G401 (cell line): ENCODE data around the gene MSRB3. TPM values are rescaled to one million over a fixed set of nuclear protein-coding genes. Genes with fewer than 3 reads are reported as not detected.
"Not testable (repeated sequence)": the region's sequence is repeated elsewhere in the genome, so short reads cannot be mapped to it uniquely, and the experiment has no call there.

Experiments used
- DNase-seq: peaks from one replicate; pipeline ENCODE4 v3.0.0-alpha.2; 2015; ENCODE audit warnings: low spot score
- in situ Hi-C: cut with HindIII; loops from 2 replicates; pipeline ENCODE4 v1.10.0; 2016; ENCODE audit warnings: low sequenced_read_pairs, mixed read lengths
- total RNA-seq: library from RNA; depleted of rRNA; stranded (reverse); fragments of >200 nt; shearing (Covaris generic); gene quantifications from 2 replicates; pipeline ENCODE4 v1.2.3, GENCODE V29; 2014

MSRB3 gene
- total RNA-seq, 1 experiment from 2014 or later, result 147 TPM

GRCh38 chr12:65466911-65467310 is 188.4 kb downstream of the MSRB3 start:
- DNase-seq, result no peak
- in situ Hi-C loops, result no loop called here

GRCh38 chr12:65470256-65470655 is 191.8 kb downstream of the MSRB3 start:
- no peak for DNase-seq
- in situ Hi-C loops, result no loop called here

GRCh38 chr12:65472079-65472478 is 193.6 kb downstream of the MSRB3 start:
- no peak for DNase-seq
- in situ Hi-C loops, result no loop called here

DNA sequence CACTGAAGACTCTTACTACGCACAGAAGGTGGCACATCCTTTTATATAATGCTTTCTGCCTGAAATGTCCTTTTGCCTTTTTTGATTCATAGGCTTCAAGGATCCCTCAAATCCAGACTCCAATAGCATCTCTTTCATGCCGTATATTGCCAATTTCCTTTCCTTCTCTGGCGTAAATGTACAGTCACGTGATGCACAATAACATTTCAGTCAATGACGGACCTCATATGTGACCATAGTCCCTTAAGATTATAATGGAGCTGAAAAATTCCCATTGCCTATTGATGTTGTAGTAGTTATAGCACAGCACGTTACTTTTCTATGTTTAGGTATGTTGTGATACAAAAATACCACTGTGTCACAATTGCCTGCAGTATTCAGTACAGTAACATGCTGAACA is 196.3 kb downstream of the MSRB3 start:
- in situ Hi-C loops, result no loop called here
- no peak for DNase-seq

- no peak for DNase-seq
- in situ Hi-C loops, result no loop called here
Measured at GRCh38 chr12:65477721-65478120, 199.2 kb downstream of the MSRB3 start.

DNA sequence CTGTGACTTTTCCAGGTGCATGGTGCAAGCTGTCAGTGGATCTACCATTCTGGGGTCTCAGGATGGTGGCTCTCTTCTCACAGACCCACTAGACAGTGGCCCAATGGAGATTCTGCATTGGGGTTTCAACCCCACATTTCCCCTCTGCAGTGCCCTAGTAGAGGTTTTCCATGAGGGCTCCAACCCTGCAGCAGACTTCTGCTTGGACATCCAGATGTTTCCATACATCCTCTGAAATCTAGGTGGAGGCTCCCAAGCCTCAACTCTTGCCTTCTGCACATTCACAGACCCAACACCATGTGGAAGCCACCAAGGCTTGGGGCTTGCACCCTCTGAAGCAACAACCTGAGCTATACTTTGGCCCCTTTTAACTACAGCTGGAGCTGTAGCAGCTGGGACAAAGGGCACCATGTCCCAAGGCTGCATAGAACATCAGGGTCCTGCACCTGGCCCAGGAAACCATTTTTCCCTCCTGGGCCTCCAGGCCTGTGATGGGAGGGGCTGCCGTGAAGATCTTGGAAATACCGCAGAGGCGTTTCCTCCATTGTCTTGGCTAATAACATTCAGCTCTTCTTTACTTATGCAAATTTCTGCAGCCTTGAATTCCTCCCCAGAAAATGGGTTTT is 205.5 kb downstream of the MSRB3 start:
- in situ Hi-C loops, DNase-seq: not testable (repeated sequence)

DNA sequence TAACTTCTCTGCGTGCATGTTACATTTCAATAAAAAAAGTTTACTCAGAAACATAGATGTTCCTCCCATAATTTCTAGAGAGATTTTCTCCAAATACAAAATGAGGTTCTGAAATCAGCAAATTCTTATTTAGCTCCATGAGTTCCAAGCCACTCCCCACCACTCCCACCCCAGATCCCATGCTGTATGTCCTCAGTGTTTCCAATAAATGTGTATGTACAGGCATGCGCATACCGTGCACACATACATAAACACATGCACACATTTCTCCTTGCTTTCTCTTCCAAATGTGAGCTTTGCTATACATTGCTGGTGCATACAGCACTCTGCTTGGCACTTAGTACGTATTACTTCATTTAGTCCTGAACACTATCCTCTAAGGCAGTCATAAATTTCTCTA is 209.7 kb downstream of the MSRB3 start:
- in situ Hi-C loops, result no loop called here
- no peak for DNase-seq

DNA sequence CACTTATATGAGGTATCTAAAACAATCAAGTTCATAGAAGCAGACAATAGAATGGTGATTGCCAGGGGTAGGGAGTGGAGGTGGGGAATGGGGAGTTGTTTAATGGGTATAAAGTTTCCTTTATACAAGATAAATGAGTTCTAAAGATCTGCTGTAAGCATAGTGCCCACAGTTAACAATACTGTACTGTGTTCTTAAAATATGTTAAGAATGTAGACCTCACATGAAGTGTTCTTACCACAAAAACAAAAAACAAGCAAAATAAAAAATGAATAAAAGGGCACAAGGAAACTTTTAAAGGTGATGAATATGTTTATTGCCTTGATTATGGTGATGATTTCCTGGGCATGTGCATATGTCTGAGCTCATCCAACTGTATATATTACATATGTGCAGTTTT is 211.8 kb downstream of the MSRB3 start:
- in situ Hi-C loops, result no loop called here
- no peak for DNase-seq

DNA sequence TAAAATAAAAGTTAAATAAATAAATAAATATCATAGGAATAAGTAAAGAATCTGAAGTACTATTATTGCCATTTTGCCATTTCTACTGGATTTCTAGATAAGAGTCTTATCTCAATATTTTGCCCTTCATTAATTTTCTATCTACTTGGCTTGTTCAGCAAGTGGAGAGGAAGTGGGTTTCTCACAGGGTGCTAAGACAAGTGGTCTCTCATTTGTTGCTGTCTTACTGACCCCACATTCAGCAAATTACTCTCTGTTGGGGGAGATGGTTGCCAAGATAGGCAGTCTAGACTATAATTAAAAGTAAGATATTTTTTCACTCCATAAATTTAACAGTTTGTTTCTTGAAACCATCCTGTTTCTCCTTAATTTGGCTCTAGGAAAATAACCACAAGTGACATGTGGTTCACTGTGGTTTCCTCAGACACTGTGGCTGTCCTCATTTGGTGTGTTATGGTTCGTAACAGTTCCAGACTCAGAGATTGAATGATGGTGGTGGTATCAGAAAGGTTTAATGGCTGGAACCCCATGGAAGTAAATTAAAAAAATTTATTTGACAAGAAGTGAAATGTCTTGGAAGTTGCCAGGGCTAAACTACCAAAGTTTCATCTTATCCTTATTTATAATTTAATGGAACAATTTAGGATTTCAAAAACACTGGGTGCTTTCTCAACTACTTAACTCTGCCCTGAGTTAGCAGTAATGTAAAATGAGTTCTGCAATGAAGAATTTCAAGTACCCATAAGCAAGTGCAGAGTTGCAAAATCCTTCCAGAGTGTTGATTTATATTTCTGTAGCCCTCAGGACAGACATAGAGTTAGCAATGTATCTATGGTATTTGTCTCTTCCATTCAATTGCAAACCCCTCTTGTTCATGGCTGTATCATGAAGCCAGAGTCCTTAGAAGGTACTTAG is 214.8 kb downstream of the MSRB3 start:
- in situ Hi-C loops, result no loop called here
- no peak for DNase-seq

DNA sequence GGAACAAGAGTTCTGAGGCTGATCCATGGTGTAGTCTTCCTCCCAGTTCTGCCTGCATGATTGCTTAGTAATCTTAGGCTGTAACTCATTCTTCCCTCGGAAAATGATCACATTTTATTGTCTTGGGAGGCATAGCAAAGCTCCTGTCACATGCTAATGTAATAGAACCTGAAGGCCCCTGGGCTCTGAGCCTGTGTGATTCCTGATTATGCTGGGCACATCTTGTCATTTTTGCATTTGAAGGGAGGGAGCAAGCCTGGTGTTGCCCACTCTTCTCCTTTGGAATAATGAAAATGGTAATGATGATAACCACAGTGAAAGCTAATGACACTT is 215.4 kb downstream of the MSRB3 start:
- in situ Hi-C loops, result no loop called here
- no peak for DNase-seq

GRCh38 chr12:65494537-65494936 is 216.1 kb downstream of the MSRB3 start:
- no peak for DNase-seq
- in situ Hi-C loops, result no loop called here

DNA sequence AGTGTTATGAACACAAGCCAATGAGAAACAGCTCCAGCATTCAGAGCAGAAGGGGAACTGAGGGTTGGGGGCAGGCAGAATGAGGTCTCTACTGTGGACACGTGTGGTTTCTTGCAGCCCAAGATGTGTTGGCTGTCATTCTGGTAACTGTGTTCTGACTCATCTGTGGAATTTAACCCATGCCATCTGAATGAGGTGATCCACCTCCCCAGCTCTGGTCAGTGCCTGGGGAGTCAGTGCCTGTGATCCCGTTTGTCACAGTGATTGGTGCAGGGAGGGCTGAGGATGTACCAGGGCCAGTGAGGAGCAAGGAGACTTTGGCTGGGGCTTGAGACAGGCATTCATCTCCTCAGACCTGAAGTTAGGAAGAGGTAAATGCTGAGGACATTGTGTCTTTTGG is 216.8 kb downstream of the MSRB3 start:
- no peak for DNase-seq
- in situ Hi-C loops, result no loop called here

GRCh38 chr12:65496617-65497016 is 218.1 kb downstream of the MSRB3 start:
- in situ Hi-C loops, result no loop called here
- DNase-seq, result no peak

DNA sequence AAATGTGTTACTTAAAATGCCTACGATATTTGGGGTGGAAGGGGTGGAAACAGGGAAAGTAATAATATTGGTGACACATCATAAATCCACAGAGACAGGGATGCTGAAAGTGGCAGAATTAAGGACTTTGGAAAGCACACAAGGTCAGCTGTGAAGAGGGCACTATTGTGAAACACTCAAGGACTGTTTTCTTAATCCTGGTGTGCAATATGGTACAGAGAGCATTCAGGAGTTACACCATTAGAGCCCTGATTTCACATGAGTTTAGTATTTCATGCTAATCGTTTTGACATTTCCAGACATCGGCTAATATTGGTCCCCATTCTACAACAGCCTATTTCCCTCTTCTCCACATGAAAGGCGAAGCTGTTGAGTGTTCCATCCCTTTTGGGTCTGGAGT is 219.2 kb downstream of the MSRB3 start:
- no peak for DNase-seq
- in situ Hi-C loops, result no loop called here

- no peak for DNase-seq
- in situ Hi-C loops, result no loop called here
Measured at GRCh38 chr12:65499167-65499566, 220.7 kb downstream of the MSRB3 start.

DNA sequence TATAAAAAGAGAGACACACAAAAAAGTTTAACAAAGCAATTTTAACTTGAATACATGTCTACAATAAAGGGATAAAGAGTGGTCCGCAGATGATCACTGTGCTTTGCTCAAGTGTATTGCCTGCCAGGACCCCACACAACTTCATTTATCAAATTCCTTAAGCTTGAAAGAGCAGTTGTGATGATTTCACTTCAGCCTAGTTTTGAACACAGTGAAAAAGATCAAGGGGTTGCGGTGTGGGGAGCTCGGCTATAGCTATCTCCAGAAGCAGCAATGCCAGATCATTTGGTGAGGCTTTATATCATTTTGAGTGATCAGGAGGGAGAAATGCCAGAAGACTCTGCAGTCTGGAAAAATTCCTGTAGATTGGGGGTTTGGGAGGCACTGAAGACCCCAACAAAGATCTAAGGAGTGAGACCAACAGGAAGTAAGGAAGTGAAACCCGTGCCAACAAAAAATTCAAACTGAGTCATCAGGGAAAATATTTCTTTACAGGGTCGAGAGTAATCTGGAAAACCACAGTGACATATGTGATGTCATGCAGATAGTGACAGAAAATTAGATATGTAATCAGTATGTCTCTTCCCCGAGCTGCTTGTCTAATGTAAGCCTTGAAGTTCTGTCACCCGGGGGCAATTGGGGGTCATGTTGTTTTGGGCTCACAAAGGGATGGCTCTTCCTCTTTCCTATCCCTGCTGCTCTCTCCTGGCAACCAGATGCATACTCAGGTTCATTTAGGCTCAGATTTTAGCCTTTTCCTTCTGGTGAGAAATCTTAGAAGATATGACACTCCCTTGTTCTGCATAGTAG is 221.8 kb downstream of the MSRB3 start:
- DNase-seq, result no peak
- in situ Hi-C loops, result no loop called here

GRCh38 chr12:65501093-65501621 is 222.7 kb downstream of the MSRB3 start:
- DNase-seq, result peak; percentile 30
- in situ Hi-C loops, result no loop called here

- in situ Hi-C loops, result no loop called here
- DNase-seq, result no peak
Measured at GRCh38 chr12:65501935-65502334, 223.5 kb downstream of the MSRB3 start.

DNA sequence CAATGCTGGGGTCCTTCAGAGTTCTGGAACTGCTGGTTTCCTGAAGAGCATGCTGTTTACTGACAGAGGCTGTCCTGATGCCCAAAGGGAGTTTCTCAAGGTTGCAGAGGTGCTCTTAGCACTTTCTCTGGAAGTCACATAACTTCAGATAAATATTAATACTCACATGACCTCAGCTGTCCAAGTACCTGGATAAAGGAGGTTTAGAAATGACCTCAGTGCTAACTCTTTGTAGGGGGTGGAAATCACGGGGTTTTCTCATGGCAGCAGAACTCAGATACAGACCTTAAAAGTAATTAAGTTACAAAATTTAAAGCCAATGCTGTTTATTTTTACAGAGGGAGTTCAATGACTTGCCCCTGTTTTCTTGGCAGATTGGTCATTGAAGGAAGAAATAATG is 225.9 kb downstream of the MSRB3 start:
- in situ Hi-C loops, result no loop called here
- no peak for DNase-seq
